HG03196 (cell line): Measurements from ENCODE around the gene SLC35G6.
"Not testable (repeated sequence)": the region's sequence is repeated elsewhere in the genome, so short reads cannot be mapped to it uniquely, and the experiment has no call there.

Source experiments
- ATAC-seq: cut with Tn5 transposase; IDR thresholded peaks from one replicate; pipeline ENCODE4 v1.9.1; 2021; ENCODE audit not compliant: unreplicated experiment

The SLC35G6 gene

GRCh38 chr17:7459961-7460545 is 21.2 kb upstream of the SLC35G6 start:
- ATAC-seq: no peak

- ATAC-seq: no peak
Observed at GRCh38 chr17:7460850-7461660, 20.2 kb upstream of the SLC35G6 start.

GRCh38 chr17:7462474-7463371 is 18.5 kb upstream of the SLC35G6 start:
- ATAC-seq: no peak

- ATAC-seq: no peak
Observed at GRCh38 chr17:7463372-7463846, 17.8 kb upstream of the SLC35G6 start.

GRCh38 chr17:7464081-7464480 is 17.2 kb upstream of the SLC35G6 start:
- ATAC-seq: no peak

- ATAC-seq: no peak
Observed at GRCh38 chr17:7465597-7466275, 15.5 kb upstream of the SLC35G6 start.

GRCh38 chr17:7466318-7466638 is 15.0 kb upstream of the SLC35G6 start:
- ATAC-seq: no peak

- ATAC-seq: no peak
Observed at GRCh38 chr17:7466639-7467341, 14.5 kb upstream of the SLC35G6 start.

GRCh38 chr17:7467498-7467897 is 13.7 kb upstream of the SLC35G6 start:
- no peak for ATAC-seq

- ATAC-seq: no peak
Observed at GRCh38 chr17:7468290-7468689, 13.0 kb upstream of the SLC35G6 start.

- ATAC-seq: no peak
Observed at GRCh38 chr17:7468804-7469389, 12.3 kb upstream of the SLC35G6 start.

- ATAC-seq: not testable (repeated sequence)
Observed at GRCh38 chr17:7469843-7470242, 11.4 kb upstream of the SLC35G6 start.

GRCh38 chr17:7470457-7470973 is 10.7 kb upstream of the SLC35G6 start:
- not testable (repeated sequence) for ATAC-seq

GRCh38 chr17:7471729-7472128 is 9.5 kb upstream of the SLC35G6 start:
- ATAC-seq: no peak

- not testable (repeated sequence) for ATAC-seq
Observed at GRCh38 chr17:7474767-7475166, 6.5 kb upstream of the SLC35G6 start.

- ATAC-seq: no peak
Observed at GRCh38 chr17:7475764-7476422, 5.4 kb upstream of the SLC35G6 start.

GRCh38 chr17:7476494-7476893 is 4.8 kb upstream of the SLC35G6 start:
- no peak for ATAC-seq

- no peak for ATAC-seq
Observed at GRCh38 chr17:7476951-7477350, 4.3 kb upstream of the SLC35G6 start.
